Measurements from ENCODE around the gene VWA8.
"Not testable (repeated sequence)": the region's sequence is repeated elsewhere in the genome, so short reads cannot be mapped to it uniquely, and the experiment has no call there.

Gene VWA8

GRCh38 chr13:41851351-41851750 is 109.6 kb downstream of the VWA8 start:
- DNase-seq (ENCODE audit: low spot score), result no peak

- no peak for DNase-seq (ENCODE audit: low spot score)
Observed at GRCh38 chr13:41848435-41849255, 112.3 kb downstream of the VWA8 start.

GRCh38 chr13:41847216-41847615 is 113.7 kb downstream of the VWA8 start:
- no peak for DNase-seq (ENCODE audit: low spot score)

- DNase-seq (ENCODE audit: low spot score), result no peak
Observed at GRCh38 chr13:41842036-41842620, 118.8 kb downstream of the VWA8 start.

- DNase-seq (ENCODE audit: low spot score), result no peak
Observed at GRCh38 chr13:41837629-41838028, 123.3 kb downstream of the VWA8 start.

GRCh38 chr13:41835871-41836270 is 125.0 kb downstream of the VWA8 start:
- DNase-seq (ENCODE audit: low spot score), result no peak

GRCh38 chr13:41834697-41835096 is 126.2 kb downstream of the VWA8 start:
- not testable (repeated sequence) for DNase-seq (ENCODE audit: low spot score)

GRCh38 chr13:41833831-41834230 is 127.1 kb downstream of the VWA8 start:
- DNase-seq (ENCODE audit: low spot score), result no peak

- no peak for DNase-seq (ENCODE audit: low spot score)
Observed at GRCh38 chr13:41833201-41833600, 127.7 kb downstream of the VWA8 start.

GRCh38 chr13:41827507-41828213 is 133.2 kb downstream of the VWA8 start:
- DNase-seq (ENCODE audit: low spot score), result peak; percentile 69

GRCh38 chr13:41825691-41826090 is 135.2 kb downstream of the VWA8 start:
- no peak for DNase-seq (ENCODE audit: low spot score)

- DNase-seq (ENCODE audit: low spot score), result no peak
Observed at GRCh38 chr13:41823476-41823875, 137.4 kb downstream of the VWA8 start.

- DNase-seq (ENCODE audit: low spot score), result no peak
Observed at GRCh38 chr13:41822560-41822959, 138.3 kb downstream of the VWA8 start.

- no peak for DNase-seq (ENCODE audit: low spot score)
Observed at GRCh38 chr13:41821238-41821594, 139.7 kb downstream of the VWA8 start.

GRCh38 chr13:41820581-41821237 is 140.2 kb downstream of the VWA8 start:
- no peak for DNase-seq (ENCODE audit: low spot score)

- no peak for DNase-seq (ENCODE audit: low spot score)
Observed at GRCh38 chr13:41816057-41816456, 144.9 kb downstream of the VWA8 start.

GRCh38 chr13:41813426-41813825 is 147.5 kb downstream of the VWA8 start:
- peak; percentile 10 for DNase-seq (ENCODE audit: low spot score)

GRCh38 chr13:41812851-41813250 is 148.1 kb downstream of the VWA8 start:
- DNase-seq (ENCODE audit: low spot score), result no peak

- no peak for DNase-seq (ENCODE audit: low spot score)
Observed at GRCh38 chr13:41812237-41812636, 148.7 kb downstream of the VWA8 start.

GRCh38 chr13:41811588-41812021 is 149.3 kb downstream of the VWA8 start:
- DNase-seq (ENCODE audit: low spot score), result no peak

GRCh38 chr13:41809962-41810361 is 150.9 kb downstream of the VWA8 start:
- DNase-seq (ENCODE audit: low spot score), result no peak

- DNase-seq (ENCODE audit: low spot score), result not testable (repeated sequence)
Observed at GRCh38 chr13:41803445-41803735, 157.5 kb downstream of the VWA8 start.
